G401.6 (cell line): ENCODE data around the gene PRKG2.
A peak's percentile ranks its signal among the peaks of the same experiment; 100 is the strongest.

Source experiments
- FAIRE-seq: peaks from 2 replicates; lab custom pipeline; 2012; peaks lifted over from hg19 to GRCh38; lab: Jason Lieb, UNC

PRKG2 gene

DNA sequence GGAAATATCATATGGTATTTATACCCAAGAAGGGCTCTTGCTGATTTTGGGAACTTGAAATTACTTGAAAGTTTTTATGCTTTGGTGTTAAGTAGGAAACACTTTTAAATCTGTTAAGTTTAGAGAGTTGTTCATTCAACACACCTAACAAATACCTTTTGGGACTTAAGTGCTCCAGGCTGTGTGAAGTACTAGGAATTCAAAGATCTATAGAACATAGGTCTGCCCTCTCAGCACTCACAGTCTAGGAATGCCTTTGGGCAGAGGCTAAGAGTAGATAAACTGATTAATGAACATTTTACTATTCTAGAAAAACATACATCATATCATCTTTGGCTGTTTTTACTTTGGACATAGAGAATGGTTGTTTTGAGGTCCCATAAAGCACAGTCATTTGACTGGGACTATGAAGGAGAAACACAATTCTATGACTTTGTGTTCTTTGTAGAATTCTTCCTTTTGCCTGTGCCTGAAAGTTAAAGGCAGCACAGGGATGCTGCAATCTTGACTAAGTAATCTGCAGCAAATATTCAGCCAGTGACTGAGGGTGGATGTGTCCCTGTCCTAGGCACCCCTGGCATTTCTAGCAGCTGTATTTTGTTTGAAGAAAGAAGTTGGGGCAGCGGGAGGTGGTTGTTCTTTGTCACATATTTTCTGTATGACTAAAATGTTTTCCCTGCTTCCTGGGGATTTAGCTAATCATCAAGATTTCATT is 176.2 kb downstream of the PRKG2 start:
- peak; percentile 47 for FAIRE-seq
